Choroid plexus epithelial cell (primary cell): ENCODE measurements around the gene TADA2A.
"Not testable (repeated sequence)": the region's sequence is repeated elsewhere in the genome, so short reads cannot be mapped to it uniquely, and the experiment has no call there.

ENCODE experiments used
- DNase-seq: peaks from one replicate; pipeline ENCODE4 v3.0.0-alpha.2; 2010; ENCODE audit warnings: low read depth
- H3K4me3 ChIP-seq: 2 replicates; pipeline ENCODE4 v1.5.1; 2011; ENCODE audit warnings: low read depth, mild to moderate bottlenecking, control low read depth, low read length, moderate library complexity
- TF ChIP-seq, protein P1 (sequence below): conservative IDR thresholded peaks from 2 replicates; pipeline ENCODE4 v1.5.1; 2011; ENCODE audit warnings: low read depth, mild to moderate bottlenecking, control low read depth, inconsistent platforms, low read length, moderate library complexity

Gene TADA2A

DNA sequence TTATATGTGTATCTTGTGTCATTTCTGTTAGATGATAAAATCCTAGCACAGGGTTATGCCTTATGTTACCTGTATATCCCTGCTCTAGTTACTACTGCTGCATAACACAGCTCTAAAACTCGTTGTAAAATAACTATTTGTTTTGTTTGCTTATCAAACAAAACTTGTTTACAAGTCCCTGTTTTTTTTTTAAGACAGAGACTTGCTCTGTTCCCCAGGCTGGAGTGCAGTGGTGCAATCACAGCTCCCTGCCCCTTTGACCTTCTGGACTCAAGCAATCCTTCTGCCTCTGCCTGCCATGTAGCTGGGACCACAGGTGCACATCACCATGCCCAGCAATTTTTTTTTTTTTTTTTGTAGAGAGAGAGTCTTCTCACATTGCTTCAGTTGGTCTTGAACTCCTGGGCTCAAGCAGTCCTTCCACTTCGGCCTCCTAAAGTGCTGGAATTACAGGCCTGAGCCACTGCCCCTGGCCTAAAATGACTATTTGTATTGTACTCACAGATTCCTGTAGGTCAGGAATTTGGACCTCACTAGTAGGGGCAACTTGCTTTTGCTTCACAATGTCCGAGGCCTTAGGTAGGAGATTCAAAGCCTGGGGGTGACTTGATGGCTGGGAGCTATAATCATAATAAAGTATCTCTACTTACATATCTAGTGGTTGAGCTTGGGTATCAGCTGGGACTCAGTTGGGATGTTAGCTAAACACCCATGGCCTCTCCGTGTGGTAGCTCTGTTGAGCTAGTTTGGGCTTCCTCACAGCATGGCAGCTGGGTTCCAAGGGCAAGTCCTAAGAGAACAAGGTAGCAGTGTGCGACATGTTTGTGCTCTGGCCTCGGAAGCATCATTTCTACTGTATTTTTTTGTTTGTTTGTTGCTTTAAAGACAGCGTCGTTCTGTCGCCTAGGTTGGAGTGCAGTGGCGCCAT, 95.6 kb downstream of the TADA2A start:
- TF ChIP-seq, protein P1, sequence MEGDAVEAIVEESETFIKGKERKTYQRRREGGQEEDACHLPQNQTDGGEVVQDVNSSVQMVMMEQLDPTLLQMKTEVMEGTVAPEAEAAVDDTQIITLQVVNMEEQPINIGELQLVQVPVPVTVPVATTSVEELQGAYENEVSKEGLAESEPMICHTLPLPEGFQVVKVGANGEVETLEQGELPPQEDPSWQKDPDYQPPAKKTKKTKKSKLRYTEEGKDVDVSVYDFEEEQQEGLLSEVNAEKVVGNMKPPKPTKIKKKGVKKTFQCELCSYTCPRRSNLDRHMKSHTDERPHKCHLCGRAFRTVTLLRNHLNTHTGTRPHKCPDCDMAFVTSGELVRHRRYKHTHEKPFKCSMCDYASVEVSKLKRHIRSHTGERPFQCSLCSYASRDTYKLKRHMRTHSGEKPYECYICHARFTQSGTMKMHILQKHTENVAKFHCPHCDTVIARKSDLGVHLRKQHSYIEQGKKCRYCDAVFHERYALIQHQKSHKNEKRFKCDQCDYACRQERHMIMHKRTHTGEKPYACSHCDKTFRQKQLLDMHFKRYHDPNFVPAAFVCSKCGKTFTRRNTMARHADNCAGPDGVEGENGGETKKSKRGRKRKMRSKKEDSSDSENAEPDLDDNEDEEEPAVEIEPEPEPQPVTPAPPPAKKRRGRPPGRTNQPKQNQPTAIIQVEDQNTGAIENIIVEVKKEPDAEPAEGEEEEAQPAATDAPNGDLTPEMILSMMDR: no peak
- H3K4me3 ChIP-seq: no peak overlapping the region
- no peak for DNase-seq

DNA sequence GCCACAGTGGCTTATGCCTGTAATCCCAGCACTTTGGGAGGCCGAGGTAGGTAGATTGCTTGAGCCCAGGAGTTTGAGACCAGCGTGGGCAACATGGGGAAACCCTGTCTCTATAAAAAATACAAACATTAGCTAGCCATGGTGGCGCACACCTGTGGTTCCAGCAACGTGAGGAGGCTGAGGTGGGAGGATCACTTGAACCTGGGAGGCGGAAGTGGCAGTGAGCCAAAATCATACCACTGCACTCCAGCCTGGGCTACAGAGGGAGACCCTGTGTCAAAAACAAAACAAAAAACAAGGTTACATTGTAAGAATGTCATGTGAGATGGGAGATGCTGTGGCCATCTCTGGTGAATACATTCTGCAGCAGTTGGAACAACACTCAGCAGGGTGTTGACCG, 96.5 kb downstream of the TADA2A start:
- TF ChIP-seq, protein P1: no peak
- H3K4me3 ChIP-seq: no peak overlapping the region
- peak; percentile 52 for DNase-seq

DNA sequence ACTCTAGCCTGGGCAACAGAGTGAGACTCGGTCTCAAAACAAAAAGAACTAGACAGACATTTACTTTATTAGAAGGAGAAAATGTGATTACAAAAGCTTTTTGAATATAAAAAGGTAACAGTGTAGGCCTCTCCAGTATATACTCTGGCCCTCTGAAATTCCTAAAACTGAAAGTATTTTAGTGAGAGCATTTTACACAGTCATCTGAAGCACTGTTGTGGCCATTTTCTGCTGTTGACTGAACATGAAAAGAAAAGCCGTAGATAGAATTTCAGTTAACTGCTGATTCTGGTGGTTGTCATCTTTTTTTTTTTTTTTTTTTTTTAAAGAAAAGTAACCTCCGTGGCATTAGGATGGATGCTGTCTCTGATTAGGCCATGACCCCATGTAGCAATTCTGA, 98.6 kb downstream of the TADA2A start:
- TF ChIP-seq, protein P1: no peak
- no peak overlapping the region for H3K4me3 ChIP-seq
- no peak for DNase-seq

DNA sequence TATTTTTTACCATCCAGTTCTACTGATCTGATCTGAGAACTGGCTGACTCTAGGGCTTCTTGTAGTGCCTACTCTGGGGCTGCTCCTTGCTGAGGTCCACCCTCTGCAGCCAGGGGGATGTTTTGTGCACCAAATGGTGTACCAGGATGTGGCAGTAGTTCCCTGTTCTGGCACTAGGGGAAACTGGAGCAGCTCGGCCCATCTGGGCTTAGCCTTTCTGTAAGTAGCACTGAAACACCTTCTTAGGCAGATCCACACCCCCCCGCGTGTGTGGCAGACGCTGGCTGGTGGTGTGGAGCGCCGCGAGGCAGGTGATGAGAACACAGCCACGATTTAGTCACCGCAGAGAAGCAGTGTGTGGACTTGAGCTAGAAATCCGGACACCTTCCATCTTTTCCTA, 100.0 kb downstream of the TADA2A start:
- TF ChIP-seq, protein P1: peak; percentile 75
- peak; percentile 60 for DNase-seq
- no peak overlapping the region for H3K4me3 ChIP-seq

DNA sequence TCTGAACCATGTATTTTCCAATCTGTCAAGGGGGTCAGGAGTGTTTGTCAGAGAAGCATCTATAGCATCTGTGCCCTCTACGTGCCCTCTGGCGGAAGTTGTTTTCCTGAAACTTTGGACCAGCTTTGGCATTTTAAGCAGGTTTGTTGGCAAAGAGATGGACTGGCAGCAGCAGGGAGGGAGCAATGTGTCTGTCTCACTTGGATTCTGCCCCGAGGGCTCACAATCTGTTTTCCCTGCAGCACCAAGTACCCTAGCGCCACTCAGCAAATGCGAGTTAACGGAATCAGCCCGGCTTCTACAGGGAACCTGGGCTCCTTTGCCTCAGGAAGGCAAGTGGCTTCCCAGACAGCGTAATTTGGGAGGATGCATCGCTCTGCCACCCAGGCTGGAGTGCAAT, 100.4 kb downstream of the TADA2A start:
- TF ChIP-seq, protein P1: no peak
- no peak overlapping the region for H3K4me3 ChIP-seq
- DNase-seq: no peak

DNA sequence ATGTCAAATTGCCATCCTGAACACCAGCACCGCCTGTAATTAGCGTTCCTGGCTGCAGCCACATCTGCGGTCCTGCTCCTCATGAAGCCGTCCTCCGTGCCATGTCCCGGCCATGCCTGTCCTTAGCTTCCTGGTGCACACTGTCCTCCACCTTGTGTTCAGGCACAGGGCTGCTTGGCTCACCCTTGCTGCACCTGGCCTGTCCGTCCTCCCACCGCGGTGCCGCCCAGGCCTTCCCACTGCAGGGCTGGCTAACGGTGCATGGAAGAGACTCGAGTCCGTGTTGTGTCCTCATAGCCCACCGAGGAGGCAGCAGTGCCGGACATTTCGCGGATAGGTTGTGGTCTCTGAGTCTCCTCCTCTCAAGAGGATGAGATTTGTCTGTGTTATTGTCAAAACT, 103.4 kb downstream of the TADA2A start:
- DNase-seq: no peak
- TF ChIP-seq, protein P1: no peak
- H3K4me3 ChIP-seq: no peak overlapping the region

DNA sequence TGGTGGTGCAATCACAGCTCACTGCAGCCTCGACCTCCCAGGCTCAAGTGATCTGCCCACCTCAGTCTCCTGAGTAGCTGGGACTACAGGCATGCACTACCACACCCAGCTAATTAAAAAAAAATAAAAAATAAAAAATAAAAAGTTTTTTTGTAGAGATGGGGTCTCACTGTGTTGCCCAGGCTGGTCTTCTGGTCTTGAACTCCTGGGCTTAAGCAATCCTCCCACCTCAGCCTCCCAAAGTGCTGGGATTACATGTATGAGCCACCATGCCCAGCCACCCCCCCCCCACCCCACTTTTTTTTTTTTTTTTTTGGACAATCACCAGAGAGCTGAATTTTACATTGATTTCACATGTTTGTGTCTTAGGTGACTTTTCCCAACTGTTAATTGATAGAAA, 105.0 kb downstream of the TADA2A start:
- DNase-seq, H3K4me3 ChIP-seq: not testable (repeated sequence)
